Liver (tissue), 3 donors: ENCODE results near the gene ARHGEF12.

ENCODE experiments used
- RAD21 ChIP-seq, 2 donors: IDR thresholded peaks; 2 replicates each; pipeline ENCODE4 v1.6.1; 2016; ENCODE audit warnings: antibody characterized with exemption in 2 of 2, mild to moderate bottlenecking in 2 of 2
- TAF1 ChIP-seq: conservative IDR thresholded peaks from 2 replicates; pipeline ENCODE4 v1.6.1; 2016; ENCODE audit warnings: antibody characterized with exemption, mild to moderate bottlenecking
- TF ChIP-seq, protein P1 (sequence below): fragments of 150-350 bp; IDR thresholded peaks from 2 replicates; pipeline ENCODE4 v1.5.1; 2017; ENCODE audit warnings: improper control_type of control experiment, low read depth, low read length; ENCODE audit not compliant: missing input control
- TF ChIP-seq, protein P2 (sequence below): IDR thresholded peaks from 2 replicates; pipeline ENCODE4 v1.6.1; 2016; ENCODE audit warnings: antibody characterized with exemption, mild to moderate bottlenecking
- TF ChIP-seq, protein P3 (sequence below): IDR thresholded peaks from 2 replicates; pipeline ENCODE4 v1.6.1; 2016; ENCODE audit warnings: antibody characterized with exemption
- donor health status: healthy.
- donor health status: healthy.

DNA sequence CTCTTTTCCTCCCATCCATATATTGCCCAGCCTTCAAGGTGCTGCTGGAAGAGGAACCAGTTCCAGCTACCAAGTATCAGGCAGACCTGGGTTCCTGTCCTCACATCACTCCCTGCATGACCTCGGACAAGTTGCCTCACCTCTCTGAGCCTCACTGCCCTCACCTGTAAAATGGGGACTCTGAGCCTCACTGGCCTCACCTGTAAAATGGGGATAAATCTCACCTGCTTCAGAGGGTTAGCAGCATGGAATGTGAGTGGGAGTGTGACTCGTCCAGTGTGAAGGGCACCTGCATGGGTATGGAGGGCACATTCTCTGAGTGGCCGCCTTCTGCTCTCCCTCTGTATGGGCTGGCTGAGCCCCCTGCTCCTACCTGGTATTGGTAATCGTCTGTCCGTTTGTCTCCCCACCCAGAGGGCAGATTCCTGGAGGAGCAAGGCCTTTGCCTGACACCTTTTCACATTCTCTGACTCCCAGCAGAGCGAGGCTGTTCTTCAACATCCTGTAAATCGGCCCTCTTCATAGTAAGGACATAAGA, 179.0 kb downstream of the ARHGEF12 start:
- TF ChIP-seq TAF1 (no peak), RAD21 (IDR thresholded peaks at IDR 0.05) (no peak)
- TF ChIP-seq, protein P1, sequence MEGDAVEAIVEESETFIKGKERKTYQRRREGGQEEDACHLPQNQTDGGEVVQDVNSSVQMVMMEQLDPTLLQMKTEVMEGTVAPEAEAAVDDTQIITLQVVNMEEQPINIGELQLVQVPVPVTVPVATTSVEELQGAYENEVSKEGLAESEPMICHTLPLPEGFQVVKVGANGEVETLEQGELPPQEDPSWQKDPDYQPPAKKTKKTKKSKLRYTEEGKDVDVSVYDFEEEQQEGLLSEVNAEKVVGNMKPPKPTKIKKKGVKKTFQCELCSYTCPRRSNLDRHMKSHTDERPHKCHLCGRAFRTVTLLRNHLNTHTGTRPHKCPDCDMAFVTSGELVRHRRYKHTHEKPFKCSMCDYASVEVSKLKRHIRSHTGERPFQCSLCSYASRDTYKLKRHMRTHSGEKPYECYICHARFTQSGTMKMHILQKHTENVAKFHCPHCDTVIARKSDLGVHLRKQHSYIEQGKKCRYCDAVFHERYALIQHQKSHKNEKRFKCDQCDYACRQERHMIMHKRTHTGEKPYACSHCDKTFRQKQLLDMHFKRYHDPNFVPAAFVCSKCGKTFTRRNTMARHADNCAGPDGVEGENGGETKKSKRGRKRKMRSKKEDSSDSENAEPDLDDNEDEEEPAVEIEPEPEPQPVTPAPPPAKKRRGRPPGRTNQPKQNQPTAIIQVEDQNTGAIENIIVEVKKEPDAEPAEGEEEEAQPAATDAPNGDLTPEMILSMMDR, result no peak
- TF ChIP-seq, protein P2, sequence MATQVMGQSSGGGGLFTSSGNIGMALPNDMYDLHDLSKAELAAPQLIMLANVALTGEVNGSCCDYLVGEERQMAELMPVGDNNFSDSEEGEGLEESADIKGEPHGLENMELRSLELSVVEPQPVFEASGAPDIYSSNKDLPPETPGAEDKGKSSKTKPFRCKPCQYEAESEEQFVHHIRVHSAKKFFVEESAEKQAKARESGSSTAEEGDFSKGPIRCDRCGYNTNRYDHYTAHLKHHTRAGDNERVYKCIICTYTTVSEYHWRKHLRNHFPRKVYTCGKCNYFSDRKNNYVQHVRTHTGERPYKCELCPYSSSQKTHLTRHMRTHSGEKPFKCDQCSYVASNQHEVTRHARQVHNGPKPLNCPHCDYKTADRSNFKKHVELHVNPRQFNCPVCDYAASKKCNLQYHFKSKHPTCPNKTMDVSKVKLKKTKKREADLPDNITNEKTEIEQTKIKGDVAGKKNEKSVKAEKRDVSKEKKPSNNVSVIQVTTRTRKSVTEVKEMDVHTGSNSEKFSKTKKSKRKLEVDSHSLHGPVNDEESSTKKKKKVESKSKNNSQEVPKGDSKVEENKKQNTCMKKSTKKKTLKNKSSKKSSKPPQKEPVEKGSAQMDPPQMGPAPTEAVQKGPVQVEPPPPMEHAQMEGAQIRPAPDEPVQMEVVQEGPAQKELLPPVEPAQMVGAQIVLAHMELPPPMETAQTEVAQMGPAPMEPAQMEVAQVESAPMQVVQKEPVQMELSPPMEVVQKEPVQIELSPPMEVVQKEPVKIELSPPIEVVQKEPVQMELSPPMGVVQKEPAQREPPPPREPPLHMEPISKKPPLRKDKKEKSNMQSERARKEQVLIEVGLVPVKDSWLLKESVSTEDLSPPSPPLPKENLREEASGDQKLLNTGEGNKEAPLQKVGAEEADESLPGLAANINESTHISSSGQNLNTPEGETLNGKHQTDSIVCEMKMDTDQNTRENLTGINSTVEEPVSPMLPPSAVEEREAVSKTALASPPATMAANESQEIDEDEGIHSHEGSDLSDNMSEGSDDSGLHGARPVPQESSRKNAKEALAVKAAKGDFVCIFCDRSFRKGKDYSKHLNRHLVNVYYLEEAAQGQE, result no peak
- TF ChIP-seq, protein P3, sequence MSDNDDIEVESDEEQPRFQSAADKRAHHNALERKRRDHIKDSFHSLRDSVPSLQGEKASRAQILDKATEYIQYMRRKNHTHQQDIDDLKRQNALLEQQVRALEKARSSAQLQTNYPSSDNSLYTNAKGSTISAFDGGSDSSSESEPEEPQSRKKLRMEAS, result no peak
